ENCODE data around the gene MSH5. TPM values are rescaled to one million over a fixed set of nuclear protein-coding genes. Genes with fewer than 3 reads are reported as not detected.

The MSH5 gene
- total and polyA plus RNA-seq, 9 of the 15 experiments (the other 6 are each of a cell fraction or from before 2014, with no cell fraction given): 12.5 to 104 (median 46.6) TPM

DNA sequence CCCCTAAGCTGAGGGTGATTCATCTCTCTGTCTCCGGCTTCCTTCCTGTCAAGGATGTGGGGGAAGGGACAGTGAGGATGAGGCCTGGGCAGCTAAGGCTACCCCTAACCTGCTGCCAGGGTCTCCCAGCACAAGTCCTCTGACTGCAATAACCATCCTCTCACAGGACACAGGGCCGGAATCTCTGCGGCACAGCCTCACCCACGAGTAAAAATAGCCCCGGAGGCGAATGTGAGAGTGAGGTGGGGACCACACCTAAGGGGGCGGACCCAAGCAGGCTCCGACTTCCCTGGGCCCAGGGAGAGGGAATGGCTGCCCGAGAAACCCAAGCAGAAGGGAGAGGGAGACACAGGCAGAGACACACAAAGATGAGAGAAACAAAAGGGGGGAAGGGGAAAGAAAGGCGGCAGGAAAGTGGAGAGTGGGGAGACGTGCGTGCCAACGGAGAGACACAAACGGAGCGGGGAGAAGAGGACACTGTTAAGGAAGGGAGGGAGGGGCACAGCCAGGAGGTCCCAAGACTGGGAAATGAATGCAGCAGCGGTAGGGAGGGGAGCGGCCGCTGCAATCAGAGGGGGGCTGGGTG lies 4.9 kb upstream of the MSH5 start (continued):
- no peak for TF ChIP-seq FIP1L1 (IDR thresholded peaks at IDR 0.05; ENCODE audit: low read depth, low read length, poor library complexity, severe bottlenecking)
- no peak for TF ChIP-seq CHCHD3 (CRISPR knock-in tag; IDR thresholded peaks at IDR 0.05)
- no peak for TF ChIP-seq ZNF324 (CRISPR knock-in tag; IDR thresholded peaks at IDR 0.05)
- TF ChIP-seq ZKSCAN3 (CRISPR knock-in tag; IDR thresholded peaks at IDR 0.05): peak; percentile 83
- 0 out of 2 replicates have a peak, but pooled peaks have one; percentile 21 for TF ChIP-seq ZNF696 (CRISPR knock-in tag; conservative IDR thresholded peaks at IDR 0.05)
- peak; percentile 88 for TF ChIP-seq EP300 (IDR thresholded peaks at IDR 0.05; ENCODE audit: low read length)
- TF ChIP-seq ZNF77 (CRISPR knock-in tag; IDR thresholded peaks at IDR 0.05): no peak
- 0 out of 2 replicates have a peak, but pooled peaks have one; percentile 5 for TF ChIP-seq TEAD4 (IDR thresholded peaks at IDR 0.05; ENCODE audit: low read length)
- TF ChIP-seq TEAD4 (CRISPR knock-in tag; IDR thresholded peaks at IDR 0.05; ENCODE audit: borderline replicate concordance): peak; percentile 45; the same call in 1 of the 2 replicates
- TF ChIP-seq LARP7 (IDR thresholded peaks at IDR 0.05): peak; percentile 99
- TF ChIP-seq, protein P1, sequence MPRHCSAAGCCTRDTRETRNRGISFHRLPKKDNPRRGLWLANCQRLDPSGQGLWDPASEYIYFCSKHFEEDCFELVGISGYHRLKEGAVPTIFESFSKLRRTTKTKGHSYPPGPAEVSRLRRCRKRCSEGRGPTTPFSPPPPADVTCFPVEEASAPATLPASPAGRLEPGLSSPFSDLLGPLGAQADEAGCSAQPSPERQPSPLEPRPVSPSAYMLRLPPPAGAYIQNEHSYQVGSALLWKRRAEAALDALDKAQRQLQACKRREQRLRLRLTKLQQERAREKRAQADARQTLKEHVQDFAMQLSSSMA (CRISPR knock-in tag; IDR thresholded peaks at IDR 0.05): no peak
- TF ChIP-seq ZNF79 (CRISPR knock-in tag; IDR thresholded peaks at IDR 0.05; ENCODE audit: low read depth): no peak
- TF ChIP-seq, protein P2, sequence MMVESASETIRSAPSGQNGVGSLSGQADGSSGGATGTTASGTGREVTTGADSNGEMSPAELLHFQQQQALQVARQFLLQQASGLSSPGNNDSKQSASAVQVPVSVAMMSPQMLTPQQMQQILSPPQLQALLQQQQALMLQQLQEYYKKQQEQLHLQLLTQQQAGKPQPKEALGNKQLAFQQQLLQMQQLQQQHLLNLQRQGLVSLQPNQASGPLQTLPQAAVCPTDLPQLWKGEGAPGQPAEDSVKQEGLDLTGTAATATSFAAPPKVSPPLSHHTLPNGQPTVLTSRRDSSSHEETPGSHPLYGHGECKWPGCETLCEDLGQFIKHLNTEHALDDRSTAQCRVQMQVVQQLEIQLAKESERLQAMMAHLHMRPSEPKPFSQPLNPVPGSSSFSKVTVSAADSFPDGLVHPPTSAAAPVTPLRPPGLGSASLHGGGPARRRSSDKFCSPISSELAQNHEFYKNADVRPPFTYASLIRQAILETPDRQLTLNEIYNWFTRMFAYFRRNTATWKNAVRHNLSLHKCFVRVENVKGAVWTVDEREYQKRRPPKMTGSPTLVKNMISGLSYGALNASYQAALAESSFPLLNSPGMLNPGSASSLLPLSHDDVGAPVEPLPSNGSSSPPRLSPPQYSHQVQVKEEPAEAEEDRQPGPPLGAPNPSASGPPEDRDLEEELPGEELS (CRISPR knock-in tag; IDR thresholded peaks at IDR 0.05; ENCODE audit: borderline replicate concordance): no peak; the same call in 1 of the 2 replicates
- TF ChIP-seq THRAP3 (IDR thresholded peaks at IDR 0.05; ENCODE audit: borderline replicate concordance): no peak
- TF ChIP-seq, protein P3, sequence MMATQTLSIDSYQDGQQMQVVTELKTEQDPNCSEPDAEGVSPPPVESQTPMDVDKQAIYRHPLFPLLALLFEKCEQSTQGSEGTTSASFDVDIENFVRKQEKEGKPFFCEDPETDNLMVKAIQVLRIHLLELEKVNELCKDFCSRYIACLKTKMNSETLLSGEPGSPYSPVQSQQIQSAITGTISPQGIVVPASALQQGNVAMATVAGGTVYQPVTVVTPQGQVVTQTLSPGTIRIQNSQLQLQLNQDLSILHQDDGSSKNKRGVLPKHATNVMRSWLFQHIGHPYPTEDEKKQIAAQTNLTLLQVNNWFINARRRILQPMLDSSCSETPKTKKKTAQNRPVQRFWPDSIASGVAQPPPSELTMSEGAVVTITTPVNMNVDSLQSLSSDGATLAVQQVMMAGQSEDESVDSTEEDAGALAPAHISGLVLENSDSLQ (IDR thresholded peaks at IDR 0.05): no peak
- TF ChIP-seq, protein P4, sequence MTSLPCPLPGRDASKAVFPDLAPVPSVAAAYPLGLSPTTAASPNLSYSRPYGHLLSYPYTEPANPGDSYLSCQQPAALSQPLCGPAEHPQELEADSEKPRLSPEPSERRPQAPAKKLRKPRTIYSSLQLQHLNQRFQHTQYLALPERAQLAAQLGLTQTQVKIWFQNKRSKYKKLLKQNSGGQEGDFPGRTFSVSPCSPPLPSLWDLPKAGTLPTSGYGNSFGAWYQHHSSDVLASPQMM (CRISPR knock-in tag; IDR thresholded peaks at IDR 0.05): no peak
- TF ChIP-seq, protein P5, sequence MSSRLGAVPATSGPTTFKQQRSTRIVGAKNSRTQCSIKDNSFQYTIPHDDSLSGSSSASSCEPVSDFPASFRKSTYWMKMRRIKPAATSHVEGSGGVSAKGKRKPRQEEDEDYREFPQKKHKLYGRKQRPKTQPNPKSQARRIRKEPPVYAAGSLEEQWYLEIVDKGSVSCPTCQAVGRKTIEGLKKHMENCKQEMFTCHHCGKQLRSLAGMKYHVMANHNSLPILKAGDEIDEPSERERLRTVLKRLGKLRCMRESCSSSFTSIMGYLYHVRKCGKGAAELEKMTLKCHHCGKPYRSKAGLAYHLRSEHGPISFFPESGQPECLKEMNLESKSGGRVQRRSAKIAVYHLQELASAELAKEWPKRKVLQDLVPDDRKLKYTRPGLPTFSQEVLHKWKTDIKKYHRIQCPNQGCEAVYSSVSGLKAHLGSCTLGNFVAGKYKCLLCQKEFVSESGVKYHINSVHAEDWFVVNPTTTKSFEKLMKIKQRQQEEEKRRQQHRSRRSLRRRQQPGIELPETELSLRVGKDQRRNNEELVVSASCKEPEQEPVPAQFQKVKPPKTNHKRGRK (tag; IDR thresholded peaks at IDR 0.05): no peak
- TF ChIP-seq, protein P6, sequence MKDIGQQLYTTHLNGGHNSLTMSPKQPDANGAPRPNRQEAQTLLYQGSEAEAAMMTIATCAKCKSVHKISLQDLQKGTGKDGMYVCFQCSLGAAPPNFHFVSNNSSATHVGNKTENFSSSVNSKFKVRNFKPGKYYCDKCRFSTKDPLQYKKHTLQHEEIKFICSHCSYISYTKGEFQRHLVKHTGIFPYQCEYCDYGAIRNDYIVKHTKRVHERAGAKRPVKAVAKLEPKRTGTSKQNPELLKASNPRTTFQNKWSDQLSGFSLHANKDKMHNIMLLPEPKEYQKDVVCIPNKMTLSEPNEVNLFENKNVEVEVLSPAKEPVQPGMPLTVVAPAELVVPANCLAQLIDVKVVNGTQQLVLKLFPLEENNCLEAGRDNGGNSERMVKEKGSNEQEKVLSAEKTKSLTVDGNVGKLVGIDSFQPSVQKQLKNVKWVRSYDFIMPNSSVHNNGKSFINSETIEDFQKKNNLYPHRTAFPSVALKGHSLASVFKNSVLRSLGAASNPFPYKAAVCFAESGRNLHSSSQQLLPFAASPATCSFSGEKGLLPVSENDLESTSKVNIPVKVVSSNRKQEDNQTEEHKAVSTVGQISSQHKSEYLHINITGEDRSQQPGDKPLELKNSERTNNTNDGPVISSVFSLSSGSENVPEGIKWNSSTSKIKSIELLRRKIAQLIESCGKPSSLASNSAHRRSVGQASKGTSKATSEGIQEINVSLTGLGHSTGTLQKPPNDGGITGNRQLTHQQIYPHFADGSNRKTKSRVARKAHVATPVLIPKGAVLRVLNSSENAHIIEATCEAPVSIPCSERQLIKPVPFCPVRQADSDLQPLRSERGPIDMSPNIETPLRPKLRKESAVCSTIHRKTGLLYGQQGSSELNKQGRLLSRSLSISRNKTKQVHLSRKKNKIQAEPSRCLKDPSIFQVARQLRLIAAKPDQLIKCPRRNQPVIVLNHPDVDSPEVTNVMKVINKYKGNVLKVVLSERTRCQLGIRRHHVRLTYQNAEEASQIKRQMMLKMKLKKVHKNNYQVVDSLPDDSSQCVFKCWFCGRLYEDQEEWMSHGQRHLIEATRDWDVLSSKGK (CRISPR knock-in tag; IDR thresholded peaks at IDR 0.05): no peak
- no peak for TF ChIP-seq SIX5 (IDR thresholded peaks at IDR 0.05; ENCODE audit: borderline replicate concordance in 1 of 2, insufficient read depth in 1 of 2, low read depth in 1 of 2, low read length in 2 of 2)
- TF ChIP-seq NELFE (IDR thresholded peaks at IDR 0.05; ENCODE audit: insufficient read depth, insufficient read length): no peak
